PFSK-1 (cell line): Measurements from ENCODE around the gene PRDM1.

ENCODE experiments used
- POLR2AphosphoS5 ChIP-seq: IDR thresholded peaks from 2 replicates; pipeline ENCODE4 v1.6.1; 2012; ENCODE audit warnings: low read depth, mild to moderate bottlenecking, control low read depth, low read length, moderate library complexity
- TAF1 ChIP-seq: IDR thresholded peaks from 2 replicates; pipeline ENCODE4 v1.6.1; 2012; ENCODE audit warnings: low read length, control low read depth, borderline replicate concordance; ENCODE audit not compliant: insufficient read depth

GRCh38 chr6:106107043-106107613, 21.0 kb downstream of the PRDM1 start:
- TF ChIP-seq TAF1, result no peak
- TF ChIP-seq POLR2AphosphoS5, result no peak
